Neural crest cell (in vitro differentiated cells): Measurements from ENCODE around the gene FUT4. TPM values are rescaled to one million over a fixed set of nuclear protein-coding genes. Genes with fewer than 3 reads are reported as not detected.

Source experiments
- DNase-seq: peaks from one replicate; pipeline ENCODE4 v3.0.0; 2021; ENCODE audit warnings: low read depth, mixed read lengths, low spot score
- H3K27ac Mint-ChIP-seq: one replicate; pipeline ENCODE4 v1.8.0; 2021; ENCODE audit warnings: mild to moderate bottlenecking, mixed read lengths; ENCODE audit not compliant: unreplicated experiment
- H3K27me3 Mint-ChIP-seq: 2 replicates; pipeline ENCODE4 v1.8.0; 2021; ENCODE audit warnings: low read depth, mild to moderate bottlenecking, mixed read lengths
- H3K36me3 Mint-ChIP-seq: 2 replicates; pipeline ENCODE4 v1.8.0; 2021; ENCODE audit warnings: low read depth, mild to moderate bottlenecking, mixed read lengths
- H3K4me1 Mint-ChIP-seq: 2 replicates; pipeline ENCODE4 v1.8.0; 2021; ENCODE audit warnings: mixed read lengths
- H3K4me3 Mint-ChIP-seq: one replicate; pipeline ENCODE4 v1.8.0; 2021; ENCODE audit warnings: mild to moderate bottlenecking, mixed read lengths
- H3K9me3 Mint-ChIP-seq: 2 replicates; pipeline ENCODE4 v1.8.0; 2021; ENCODE audit warnings: mixed read lengths
- total RNA-seq: library from RNA; stranded (reverse); gene quantifications from 2 replicates; pipeline ENCODE4 v1.2.1, GENCODE V29; 2021
- TF ChIP-seq, protein P1 (sequence below): fragments of 200-600 bp; sonication (generic); conservative IDR thresholded peaks from 2 replicates; pipeline ENCODE4 v1.5.0; 2021; ENCODE audit warnings: antibody characterized with exemption, mild to moderate bottlenecking

FUT4 gene
- total RNA-seq, 1 donor from 2014 or later, result 5.2 TPM

- DNase-seq, result no peak
- TF ChIP-seq, protein P1, sequence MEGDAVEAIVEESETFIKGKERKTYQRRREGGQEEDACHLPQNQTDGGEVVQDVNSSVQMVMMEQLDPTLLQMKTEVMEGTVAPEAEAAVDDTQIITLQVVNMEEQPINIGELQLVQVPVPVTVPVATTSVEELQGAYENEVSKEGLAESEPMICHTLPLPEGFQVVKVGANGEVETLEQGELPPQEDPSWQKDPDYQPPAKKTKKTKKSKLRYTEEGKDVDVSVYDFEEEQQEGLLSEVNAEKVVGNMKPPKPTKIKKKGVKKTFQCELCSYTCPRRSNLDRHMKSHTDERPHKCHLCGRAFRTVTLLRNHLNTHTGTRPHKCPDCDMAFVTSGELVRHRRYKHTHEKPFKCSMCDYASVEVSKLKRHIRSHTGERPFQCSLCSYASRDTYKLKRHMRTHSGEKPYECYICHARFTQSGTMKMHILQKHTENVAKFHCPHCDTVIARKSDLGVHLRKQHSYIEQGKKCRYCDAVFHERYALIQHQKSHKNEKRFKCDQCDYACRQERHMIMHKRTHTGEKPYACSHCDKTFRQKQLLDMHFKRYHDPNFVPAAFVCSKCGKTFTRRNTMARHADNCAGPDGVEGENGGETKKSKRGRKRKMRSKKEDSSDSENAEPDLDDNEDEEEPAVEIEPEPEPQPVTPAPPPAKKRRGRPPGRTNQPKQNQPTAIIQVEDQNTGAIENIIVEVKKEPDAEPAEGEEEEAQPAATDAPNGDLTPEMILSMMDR, result no peak
- H3K4me1 Mint-ChIP-seq, result no peaks in the 10 kb centered on the region
- H3K9me3 Mint-ChIP-seq, result peaks cover 2% of the 10 kb centered on the region
- H3K36me3 Mint-ChIP-seq, result no peaks in the 10 kb centered on the region
- no peak overlapping the region for H3K4me3 Mint-ChIP-seq
- H3K27ac Mint-ChIP-seq, result no peak overlapping the region
- H3K27me3 Mint-ChIP-seq, result peaks cover 8% of the 10 kb centered on the region
Observed at GRCh38 chr11:94526645-94527438, 16.9 kb upstream of the FUT4 start.

- peaks cover 8% of the 10 kb centered on the region for H3K27me3 Mint-ChIP-seq
- no peaks in the 10 kb centered on the region for H3K4me1 Mint-ChIP-seq
- no peak overlapping the region for H3K4me3 Mint-ChIP-seq
- H3K36me3 Mint-ChIP-seq, result no peaks in the 10 kb centered on the region
- peaks cover 2% of the 10 kb centered on the region for H3K9me3 Mint-ChIP-seq
- no peak overlapping the region for H3K27ac Mint-ChIP-seq
- DNase-seq, result no peak
- TF ChIP-seq, protein P1, result no peak
Observed at GRCh38 chr11:94528551-94528950, 15.2 kb upstream of the FUT4 start.

DNA sequence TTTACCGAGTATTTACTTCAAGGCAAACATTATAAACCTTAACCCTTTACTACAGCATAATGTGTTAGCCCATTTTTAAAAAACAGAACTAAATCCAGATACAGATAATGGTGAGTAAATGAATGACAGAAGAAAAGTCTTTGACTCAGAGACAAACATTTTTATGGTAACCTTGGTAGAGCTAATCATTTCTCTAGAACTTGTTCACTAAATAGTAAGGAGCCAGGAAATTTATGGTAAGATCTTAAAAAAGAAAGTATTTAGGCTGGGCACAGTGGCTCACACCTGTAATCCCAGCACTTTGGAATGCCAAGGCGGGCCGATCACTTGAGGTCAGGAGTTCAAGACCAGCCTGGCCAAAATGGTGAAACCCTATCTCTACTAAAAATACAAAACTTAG is 11.5 kb upstream of the FUT4 start:
- DNase-seq, result no peak
- no peak overlapping the region for H3K27ac Mint-ChIP-seq
- H3K27me3 Mint-ChIP-seq, result peaks cover 4% of the 10 kb centered on the region
- TF ChIP-seq, protein P1, result no peak
- no peak overlapping the region for H3K4me3 Mint-ChIP-seq
- no peaks in the 10 kb centered on the region for H3K4me1 Mint-ChIP-seq
- no peaks in the 10 kb centered on the region for H3K36me3 Mint-ChIP-seq
- peaks cover 2% of the 10 kb centered on the region for H3K9me3 Mint-ChIP-seq

DNA sequence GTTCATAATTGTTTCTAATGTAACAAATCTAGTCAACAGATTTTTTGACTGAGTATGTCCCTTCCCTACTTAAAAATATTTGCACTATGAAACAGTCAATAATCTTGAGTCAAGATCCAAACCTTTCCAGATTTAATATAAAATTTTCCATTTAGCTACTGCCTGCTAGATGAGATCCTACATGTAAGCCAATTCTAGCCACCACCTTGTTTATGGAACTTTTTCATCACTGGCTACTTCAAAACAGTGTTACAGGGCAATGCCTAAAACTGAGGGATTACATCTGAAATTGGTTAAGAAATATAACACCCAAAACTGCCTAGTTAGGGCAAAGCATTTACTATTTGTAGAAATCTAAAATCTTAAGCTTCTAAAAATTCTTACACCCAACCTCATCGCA is 10.5 kb upstream of the FUT4 start:
- Mint-ChIP-seq H3K4me3 (no peak overlapping the region), H3K36me3 (no peaks in the 10 kb centered on the region), H3K9me3 (peaks cover 2% of the 10 kb centered on the region), H3K27me3 (peaks cover 4% of the 10 kb centered on the region), H3K27ac (no peak overlapping the region), H3K4me1 (no peaks in the 10 kb centered on the region)
- no peak for DNase-seq
- TF ChIP-seq, protein P1, result no peak

GRCh38 chr11:94533696-94534630 is 9.8 kb upstream of the FUT4 start:
- peaks cover 2% of the 10 kb centered on the region for H3K9me3 Mint-ChIP-seq
- H3K27me3 Mint-ChIP-seq, result peaks cover 4% of the 10 kb centered on the region
- no peak overlapping the region for H3K4me3 Mint-ChIP-seq
- H3K27ac Mint-ChIP-seq, result no peak overlapping the region
- TF ChIP-seq, protein P1, result no peak
- no peaks in the 10 kb centered on the region for H3K36me3 Mint-ChIP-seq
- H3K4me1 Mint-ChIP-seq, result no peaks in the 10 kb centered on the region
- no peak for DNase-seq
